Suprapubic skin (tissue), 4 donors: ENCODE data around the gene PTPN4. TPM values are rescaled to one million over a fixed set of nuclear protein-coding genes. Genes with fewer than 3 reads are reported as not detected.

ENCODE experiments used
- DNase-seq, 2 donors: peaks; one replicate each; pipeline ENCODE4 v3.0.0-alpha.2; 2019; ENCODE audit warnings: low spot score in 2 of 2
- H3K27ac ChIP-seq: fragments of 200-600 bp; sonication (generic); one replicate; pipeline ENCODE4 v1.5.1; 2019
- H3K27me3 ChIP-seq: fragments of 200-600 bp; sonication (generic); one replicate; pipeline ENCODE4 v1.5.1; 2019
- H3K36me3 ChIP-seq: fragments of 200-600 bp; sonication (generic); one replicate; pipeline ENCODE4 v1.5.1; 2019
- H3K4me1 ChIP-seq: fragments of 200-600 bp; sonication (generic); one replicate; pipeline ENCODE4 v1.5.1; 2019
- H3K4me3 ChIP-seq: fragments of 200-600 bp; sonication (generic); one replicate; pipeline ENCODE4 v1.5.1; 2019; ENCODE audit warnings: mild to moderate bottlenecking
- H3K9me3 ChIP-seq: fragments of 200-600 bp; sonication (generic); one replicate; pipeline ENCODE4 v1.5.1; 2019
- CTCF ChIP-seq, 2 donors: fragments of 200-600 bp in 1 of 2; fragments of 450-650 bp in 1 of 2; sonication (generic) in 1 of 2; IDR thresholded peaks; one replicate each; pipeline ENCODE4 v1.5.1; 2016 to 2019; ENCODE audit warnings: antibody characterized with exemption in 2 of 2, mild to moderate bottlenecking in 1 of 2, moderate library complexity in 1 of 2
- EP300 ChIP-seq: sonication (generic); formaldehyde crosslinking; IDR thresholded peaks from one replicate; pipeline ENCODE4 v1.6.1; 2017; ENCODE audit warnings: antibody characterized with exemption
- POLR2A ChIP-seq, 2 donors: fragments of 450-650 bp; IDR thresholded peaks; one replicate each; pipeline ENCODE4 v1.6.1; 2017; ENCODE audit warnings: antibody characterized with exemption in 2 of 2, mild to moderate bottlenecking in 2 of 2, moderate library complexity in 2 of 2
- POLR2AphosphoS5 ChIP-seq, 3 donors: sonication (generic); formaldehyde crosslinking; IDR thresholded peaks; one replicate each; pipeline ENCODE4 v1.6.1; 2017; ENCODE audit warnings: antibody characterized with exemption in 3 of 3
- WGBS: methylation state at CpG from one replicate; pipeline ENCODE4 v1.1.5; 2018; 5-methylcytosine and 5-hydroxymethylcytosine counted together
- total RNA-seq, 4 donors: library from RNA; depleted of rRNA; stranded (reverse); fragments of >200 nt; gene quantifications; one replicate each; pipeline ENCODE4 v1.1.0, GENCODE V29; 2016

Gene PTPN4
- total RNA-seq, 4 donors from 2014 or later, result 14.0 to 73.7 (median 36.7) TPM

GRCh38 chr2:120007851-120008250 lies 248.1 kb downstream of the PTPN4 start:
- Histone ChIP-seq H3K36me3 (no peaks in the 10 kb centered on the region), H3K4me3 (no peak overlapping the region), H3K4me1 (peaks cover 7% of the 10 kb centered on the region), H3K27me3 (no peaks in the 10 kb centered on the region), H3K9me3 (no peaks in the 10 kb centered on the region), H3K27ac (no peak overlapping the region)
- TF ChIP-seq CTCF (IDR thresholded peaks at IDR 0.05) (no peak), EP300 (no peak), POLR2AphosphoS5 (IDR thresholded peaks at IDR 0.05) (no peak), POLR2A (IDR thresholded peaks at IDR 0.05) (no peak)
- DNase-seq, result no peak
- 91% methylated on average over 4 of the region's 4 CpGs for WGBS

GRCh38 chr2:120012363-120012762 lies 252.6 kb downstream of the PTPN4 start:
- Histone ChIP-seq H3K4me1 (peaks cover 15% of the 10 kb centered on the region), H3K4me3 (peak overlapping the region; percentile 82), H3K36me3 (no peaks in the 10 kb centered on the region), H3K27me3 (no peaks in the 10 kb centered on the region), H3K9me3 (no peaks in the 10 kb centered on the region), H3K27ac (peak overlapping the region; percentile 86)
- 26% methylated on average over 8 of the region's 8 CpGs for WGBS
- DNase-seq, result no peak
- TF ChIP-seq POLR2AphosphoS5 (IDR thresholded peaks at IDR 0.05) (no peak), CTCF (IDR thresholded peaks at IDR 0.05) (no peak), POLR2A (IDR thresholded peaks at IDR 0.05) (no peak), EP300 (no peak)

- TF ChIP-seq POLR2A (IDR thresholded peaks at IDR 0.05), result peak in 1 of 2 donors; percentile 29
- peak in 1 of 3 donors; percentile 25 for TF ChIP-seq POLR2AphosphoS5 (IDR thresholded peaks at IDR 0.05)
- no peak for TF ChIP-seq EP300
- no peaks in the 10 kb centered on the region for H3K9me3 ChIP-seq
- peaks cover 15% of the 10 kb centered on the region for H3K4me1 ChIP-seq
- no peaks in the 10 kb centered on the region for H3K27me3 ChIP-seq
- no peaks in the 10 kb centered on the region for H3K36me3 ChIP-seq
- DNase-seq, result peak; percentile 92 to 94
- WGBS, result under 1% methylated on average over 68 of the region's 104 CpGs
- peak within 1 kb of the TSS; percentile 82 for H3K4me3 ChIP-seq
- peak within 1 kb of the TSS; percentile 86 for H3K27ac ChIP-seq
These were observed 253.3 kb downstream of the PTPN4 start, which contains the start of gene EPB41L5 for GRCh38 chr2:120012771-120013596. EPB41L5 (plus strand) TSS chr2:120013077; CDS start chr2:120019085, 6,008 bp downstream.

GRCh38 chr2:120013597-120014223 lies 254.0 kb downstream of the PTPN4 start:
- Histone ChIP-seq H3K27me3 (no peaks in the 10 kb centered on the region), H3K4me3 (peak overlapping the region; percentile 82), H3K9me3 (no peaks in the 10 kb centered on the region), H3K4me1 (peaks cover 15% of the 10 kb centered on the region), H3K36me3 (no peaks in the 10 kb centered on the region), H3K27ac (peak overlapping the region; percentile 86)
- WGBS, result 19% methylated on average over 17 of the region's 17 CpGs
- no peak for DNase-seq
- TF ChIP-seq EP300, result no peak
- no peak for TF ChIP-seq POLR2AphosphoS5 (IDR thresholded peaks at IDR 0.05)
- no peak for TF ChIP-seq POLR2A (IDR thresholded peaks at IDR 0.05)
- no peak for TF ChIP-seq CTCF (IDR thresholded peaks at IDR 0.05)

- Histone ChIP-seq H3K27me3 (no peaks in the 10 kb centered on the region), H3K4me3 (peak overlapping the region; percentile 82), H3K36me3 (no peaks in the 10 kb centered on the region), H3K9me3 (no peaks in the 10 kb centered on the region), H3K27ac (no peak overlapping the region), H3K4me1 (peaks cover 15% of the 10 kb centered on the region)
- WGBS, result 62% methylated on average over 8 of the region's 8 CpGs
- DNase-seq, result no peak
- TF ChIP-seq CTCF (IDR thresholded peaks at IDR 0.05), result no peak
- no peak for TF ChIP-seq POLR2AphosphoS5 (IDR thresholded peaks at IDR 0.05)
- no peak for TF ChIP-seq POLR2A (IDR thresholded peaks at IDR 0.05)
- no peak for TF ChIP-seq EP300
These were observed 254.7 kb downstream of the PTPN4 start for GRCh38 chr2:120014226-120014980.
